GM12878 (cell line): ENCODE data around the gene GJD3. TPM values are rescaled to one million over a fixed set of nuclear protein-coding genes. Genes with fewer than 3 reads are reported as not detected.

Experiments used
- ATAC-seq: fragments of 200-7000 bp; cut with Tn5 transposase; 3 replicates; pipeline ENCODE4 v1.9.1; 2020; ENCODE audit warnings: mild to moderate bottlenecking, moderate library complexity
- BruUV-seq: library from RNA; stranded (reverse); fragments of 400-500 nt; replicated peaks from 2 replicates; lab custom pipeline; 2021; lab: Mats Ljungman, UMichigan
- CTCF ChIA-PET: fragments of 300-600 bp; sonication (Branson Sonifier 250); formaldehyde crosslinking; extraction: SDS; loops from one replicate; lab custom pipeline; 2021; ENCODE audit warnings: inconsistent platforms; lab: Yijun Ruan, JAX
- POLR2A ChIA-PET: fragments of 350-600 bp; formaldehyde crosslinking; extraction: SDS; loops from one replicate; lab custom pipeline; 2021; ENCODE audit warnings: inconsistent platforms; lab: Charles Lee
- RAD21 ChIA-PET: fragments of 300-600 bp; sonication (Branson Sonifier 250); formaldehyde crosslinking; loops from one replicate; lab custom pipeline; 2023; ENCODE audit warnings: antibody characterized with exemption; ENCODE audit not compliant: unreplicated experiment; lab: Charles Lee
- SMC1A ChIA-PET: fragments of 300-600 bp; sonication (Branson Sonifier 250); formaldehyde crosslinking; loops from one replicate; lab custom pipeline; 2023; ENCODE audit not compliant: unreplicated experiment, uncharacterized antibody; lab: Charles Lee
- DNase-seq: peaks from one replicate; pipeline ENCODE4 v3.0.0-alpha.2; 2011; ENCODE audit warnings: low read depth, low spot score
- FAIRE-seq: peaks from 3 replicates; lab custom pipeline; 2011; peaks lifted over from hg19 to GRCh38; lab: Jason Lieb, UNC
- H2AFZ ChIP-seq: 2 replicates; pipeline ENCODE4 v1.6.0; 2011; ENCODE audit warnings: low read depth, low read length, control low read depth; ENCODE audit not compliant: control insufficient read depth
- H3K27ac ChIP-seq: 2 replicates; pipeline ENCODE4 v1.5.1; 2011; ENCODE audit warnings: control low read depth; ENCODE audit not compliant: control insufficient read depth, insufficient read depth
- H3K27me3 ChIP-seq, 2 experiments: replicated peaks in 1 of 2; 2 replicates each; pipeline versions ENCODE4 v1.6.0 to v1.6.1; 2011; ENCODE audit warnings: low read length in 1 of 2; ENCODE audit not compliant: control insufficient read depth in 2 of 2, insufficient read depth in 2 of 2
- H3K36me3 ChIP-seq, 2 experiments: 2 replicates each; pipeline ENCODE4 v1.5.1; 2011; ENCODE audit warnings: low read length in 1 of 2; ENCODE audit not compliant: control insufficient read depth in 2 of 2, insufficient read depth in 2 of 2
- H3K4me1 ChIP-seq: 2 replicates; pipeline ENCODE4 v1.6.1; 2011; ENCODE audit warnings: mild to moderate bottlenecking, low read length, moderate library complexity, mixed read lengths; ENCODE audit not compliant: control insufficient read depth, insufficient read depth
- H3K4me2 ChIP-seq: 2 replicates; pipeline ENCODE4 v1.6.0; 2011; ENCODE audit warnings: control low read depth; ENCODE audit not compliant: control insufficient read depth, insufficient read depth
- H3K4me3 ChIP-seq: fragments of 200-600 bp; sonication (generic); 2 replicates; pipeline ENCODE4 v1.5.1; 2016
- H3K79me2 ChIP-seq: 2 replicates; pipeline ENCODE4 v1.6.0; 2011; ENCODE audit warnings: low read length; ENCODE audit not compliant: control insufficient read depth, insufficient read depth
- H3K9ac ChIP-seq: 2 replicates; pipeline ENCODE4 v1.8.0; 2011; ENCODE audit warnings: low read length, control low read depth, mixed read lengths; ENCODE audit not compliant: control insufficient read depth, insufficient read depth
- H3K9me3 ChIP-seq: replicated peaks from 3 replicates; pipeline ENCODE4 v1.5.1; 2011; ENCODE audit warnings: mild to moderate bottlenecking, low read length; ENCODE audit not compliant: control insufficient read depth, insufficient read depth
- H4K20me1 ChIP-seq: 2 replicates; pipeline ENCODE4 v1.6.0; 2011; ENCODE audit not compliant: control insufficient read depth, insufficient read depth
- ATF3 ChIP-seq: IDR thresholded peaks from 2 replicates; pipeline ENCODE4 v1.6.1; 2011; ENCODE audit warnings: low read depth, mild to moderate bottlenecking, low read length, moderate library complexity, borderline replicate concordance; ENCODE audit errors: extremely low read depth
- BHLHE40 ChIP-seq, 2 experiments: fragments of 450-650 bp in 1 of 2; IDR thresholded peaks; 2 replicates each; pipeline ENCODE4 v1.6.1; 2011 to 2017; ENCODE audit warnings: low read depth in 2 of 2, borderline replicate concordance in 1 of 2, improper control_type of control experiment in 1 of 2, low read length in 1 of 2, mild to moderate bottlenecking in 1 of 2
- BMI1 ChIP-seq: fragments of 450-650 bp; IDR thresholded peaks from 2 replicates; pipeline ENCODE4 v1.6.1; 2016; ENCODE audit warnings: mild to moderate bottlenecking, moderate library complexity, borderline replicate concordance
- CBX3 ChIP-seq: fragments of 200-600 bp; sonication (generic); IDR thresholded peaks from 2 replicates; pipeline ENCODE4 v1.6.1; 2016; ENCODE audit warnings: low read depth, borderline replicate concordance
- CHD1 ChIP-seq: IDR thresholded peaks from 2 replicates; pipeline ENCODE4 v1.6.1; 2012; ENCODE audit warnings: low read depth, low read length, improper control_type of control experiment
- CHD4 ChIP-seq: fragments of 200-600 bp; sonication (generic); IDR thresholded peaks from 2 replicates; pipeline ENCODE4 v1.6.1; 2016; ENCODE audit warnings: mild to moderate bottlenecking
- CREB1 ChIP-seq: IDR thresholded peaks from 2 replicates; pipeline ENCODE4 v1.6.1; 2012; ENCODE audit warnings: low read depth, mild to moderate bottlenecking, inconsistent platforms
- FOXM1 ChIP-seq: IDR thresholded peaks from 2 replicates; pipeline ENCODE4 v1.6.1; 2012; ENCODE audit warnings: low read depth, mild to moderate bottlenecking, inconsistent platforms, low read length, moderate library complexity
- IRF4 ChIP-seq: IDR thresholded peaks from 2 replicates; pipeline ENCODE4 v1.6.1; 2011; ENCODE audit warnings: low read depth, low read length
- MAX ChIP-seq: IDR thresholded peaks from 2 replicates; pipeline ENCODE4 v1.6.1; 2012; ENCODE audit warnings: low read depth, low read length, improper control_type of control experiment
- PAX5 ChIP-seq: IDR thresholded peaks from 2 replicates; pipeline ENCODE4 v1.6.1; 2011; ENCODE audit warnings: low read depth, low read length, borderline replicate concordance
- POLR2AphosphoS5 ChIP-seq: IDR thresholded peaks from 2 replicates; pipeline ENCODE4 v1.6.1; 2011; ENCODE audit warnings: mild to moderate bottlenecking, low read length, inconsistent platforms
- RB1 ChIP-seq: fragments of 450-650 bp; formaldehyde crosslinking; IDR thresholded peaks from 2 replicates; pipeline ENCODE4 v1.6.1; 2017; ENCODE audit warnings: mild to moderate bottlenecking, borderline replicate concordance
- WGBS: methylation state at CpG from one replicate; pipeline ENCODE4 v1.1.6; 2016; ENCODE audit warnings: low lambda C conversion rate; ENCODE audit not compliant: insufficient replicate concordance, insufficient coverage; ENCODE audit errors: missing lambda C conversion rate; 5-methylcytosine and 5-hydroxymethylcytosine counted together
- in situ Hi-C: fragments of 300-500 bp; cut with MboI; formaldehyde crosslinking; loops from 9 replicates; pipeline ENCODE4 v1.14.3; 2018; ENCODE audit warnings: mixed read lengths
- intact Hi-C: fragments of 100-400 bp; cut with micrococcal nuclease; formaldehyde crosslinking; loops from one replicate; pipeline ENCODE4 v1.14.2; 2022; ENCODE audit not compliant: unreplicated experiment
- polyA plus RNA-seq, 11 experiments: library from polyadenylated mRNA; depleted of rRNA in 4 of 11; unstranded in 6 of 11; stranded (reverse) in 5 of 11; fragments of >200 nt; fragmentation: Nextera tagmentation in 4 of 11; fragmentation: Illumina TruSeq in 1 of 11; extraction: Ambion mirVana in 4 of 11; extraction: Trizol in 1 of 11; gene quantifications; 1 replicate in 1 of 11; 2 replicates in 10 of 11; pipeline versions ENCODE4 v1.2.1 to v1.2.3, GENCODE V29; 2011 to 2016; ENCODE audit warnings: inconsistent platforms in 2 of 11, missing spikeins in 2 of 11, low read depth in 1 of 11
- total RNA-seq, 4 experiments: library from RNA; depleted of rRNA in 3 of 4; stranded (reverse); fragments of >200 nt in 3 of 4; fragmentation: Illumina TruSeq in 1 of 4; extraction: Trizol in 1 of 4; gene quantifications; 2 replicates each; pipeline versions ENCODE4 v1.2.1 to v1.2.3, GENCODE V29; 2013 to 2021

Gene GJD3
- total and polyA plus RNA-seq, 10 of the 15 experiments (the other 5 are each of a cell fraction or from before 2014, with no cell fraction given) = 1.6 TPM; not detected in 9

GRCh38 chr17:40323391-40324381, 40.9 kb downstream of the GJD3 start (continued):
- no peak for TF ChIP-seq ATF3
- TF ChIP-seq, all 136 proteins: peak for 29

GRCh38 chr17:40322358-40323315, 41.9 kb downstream of the GJD3 start:
- H3K4me3 ChIP-seq = peak overlapping the region; percentile 91
- H2AFZ ChIP-seq = peak overlapping the region; percentile 57
- 2% methylated on average over 19 of the region's 19 CpGs for WGBS
- CTCF ChIA-PET = interaction anchor here (0.6 to 8.4 kb wide), 4 partner anchors 13 to 378 kb away, joined by 3 to 90 read pairs (median 32); partner anchors contain the start of gene RARA
- no peaks in the 10 kb centered on the region for H4K20me1 ChIP-seq
- H3K79me2 ChIP-seq = peaks cover 96% of the 10 kb centered on the region
- peak overlapping the region; percentile 96 for H3K27ac ChIP-seq
- RAD21 ChIA-PET = interaction anchor here (0.6 to 12.6 kb wide), 6 partner anchors 13 to 210 kb away, joined by 3 to 156 read pairs (median 4); partner anchors contain the start of gene RARA
- POLR2A ChIA-PET = interaction anchor here (0.6 to 7.0 kb wide), 6 partner anchors 12 to 256 kb away, joined by 3 to 123 read pairs (median 4); partner anchors contain the start of gene RARA
- peak overlapping the region; percentile 100 for H3K4me2 ChIP-seq
- peaks cover 62% of the 10 kb centered on the region for H3K4me1 ChIP-seq
- in situ Hi-C loops = loop anchor here (10.0 kb wide), 1 partner anchor 1352 kb away; no protein-coding TSS in a partner anchor
- SMC1A ChIA-PET = interaction anchor here (0.6 to 11.2 kb wide), 4 partner anchors 15 to 484 kb away, joined by 3 to 172 read pairs (median 4); partner anchors contain the start of gene RARA
- H3K36me3 ChIP-seq = peaks cover 0 to 2% of the 10 kb centered on the region in 2 experiments; a peak in 1 of 4 replicates
- peak overlapping the region; percentile 91 for H3K9ac ChIP-seq
- BruUV-seq = no TSS peak
- H3K9me3 ChIP-seq = no peaks in the 10 kb centered on the region
- intact Hi-C loops = loop anchor here (5.0 kb wide), 2 partner anchors 35 to 1350 kb away; no protein-coding TSS in a partner anchor
- H3K27me3 ChIP-seq = no peaks in the 10 kb centered on the region
- peak; percentile 40 for ATAC-seq
- FAIRE-seq = peak; percentile 88
- DNase-seq = peak; percentile 88
- TF ChIP-seq POLR2AphosphoS5 = peak; percentile 78
- TF ChIP-seq CHD4 = no peak
- no peak for TF ChIP-seq FOXM1
- TF ChIP-seq BHLHE40 (IDR thresholded peaks at IDR 0.05; ENCODE audit: borderline replicate concordance in 1 of 2, low read depth in 2 of 2, low read length in 1 of 2) = peak; percentile 85 to 90
- no peak for TF ChIP-seq CBX3
- 0 out of 2 replicates have a peak, but pooled peaks have one; percentile 36 for TF ChIP-seq CHD1
- peak; percentile 100 for TF ChIP-seq BMI1
- TF ChIP-seq IRF4 = peak; percentile 65; the same call in 1 of the 2 replicates
- TF ChIP-seq RB1 = no peak
- peak; percentile 92 for TF ChIP-seq PAX5
- TF ChIP-seq CREB1 = no peak
- TF ChIP-seq MAX = peak; percentile 26
